Embryonic facial prominence (tissue), 1 donor: ENCODE results near the gene FUNDC1.

Experiments used
- DNase-seq: peaks from one replicate; pipeline ENCODE4 v3.0.0-alpha.2; 2016; ENCODE audit errors: extremely low spot score

Gene FUNDC1

DNA sequence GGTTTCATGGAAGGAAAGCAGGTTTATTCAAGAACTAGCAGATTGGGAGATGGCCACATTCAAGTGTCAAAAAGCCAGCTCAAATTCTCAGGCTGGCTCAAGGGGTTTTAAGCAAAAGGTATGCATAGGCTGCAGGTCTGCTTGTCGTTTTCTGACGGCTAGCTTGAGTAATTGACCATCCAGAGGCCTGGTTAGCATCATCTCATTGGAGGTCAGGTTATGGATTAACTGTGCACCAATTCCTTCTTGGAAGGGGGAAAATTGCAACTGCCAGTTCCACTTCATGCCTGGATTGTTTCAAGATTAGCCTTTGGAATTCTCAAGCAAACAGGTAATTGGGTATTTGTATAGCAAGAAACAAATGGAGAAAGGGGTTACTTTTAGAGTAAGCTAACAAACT lies 62.1 kb downstream of the FUNDC1 start:
- DNase-seq: no peak

DNA sequence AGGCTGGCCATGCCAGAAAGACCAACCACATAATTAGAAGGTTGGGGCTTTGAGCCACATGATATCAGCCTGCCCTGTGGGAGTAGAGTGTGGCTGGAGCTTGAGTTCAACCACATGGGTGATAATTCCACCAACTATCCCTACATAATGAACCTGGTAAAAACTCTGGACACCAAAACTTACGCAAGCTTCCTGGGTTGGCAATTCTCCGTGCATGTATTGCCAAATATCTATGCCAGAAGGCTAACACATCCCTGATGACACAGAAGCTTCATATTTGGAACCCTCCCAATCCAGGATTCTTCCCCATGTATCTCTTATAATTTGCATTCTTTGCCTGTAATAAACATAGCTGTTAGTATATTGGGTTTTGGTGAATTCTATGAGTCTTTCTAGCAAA lies 68.2 kb downstream of the FUNDC1 start:
- DNase-seq: no peak
